GM12878 (cell line): Measurements from ENCODE around the gene SUPT6H. TPM values are rescaled to one million over a fixed set of nuclear protein-coding genes. Genes with fewer than 3 reads are reported as not detected.
"Not testable (repeated sequence)": the region's sequence is repeated elsewhere in the genome, so short reads cannot be mapped to it uniquely, and the experiment has no call there.

Experiments used
- ATAC-seq: fragments of 200-7000 bp; cut with Tn5 transposase; 3 replicates; pipeline ENCODE4 v1.9.1; 2020; ENCODE audit warnings: mild to moderate bottlenecking, moderate library complexity
- BruUV-seq: library from RNA; stranded (reverse); fragments of 400-500 nt; replicated peaks from 2 replicates; lab custom pipeline; 2021; lab: Mats Ljungman, UMichigan
- CTCF ChIA-PET: fragments of 300-600 bp; sonication (Branson Sonifier 250); formaldehyde crosslinking; extraction: SDS; loops from one replicate; lab custom pipeline; 2021; ENCODE audit warnings: inconsistent platforms; lab: Yijun Ruan, JAX
- POLR2A ChIA-PET: fragments of 350-600 bp; formaldehyde crosslinking; extraction: SDS; loops from one replicate; lab custom pipeline; 2021; ENCODE audit warnings: inconsistent platforms; lab: Charles Lee
- RAD21 ChIA-PET: fragments of 300-600 bp; sonication (Branson Sonifier 250); formaldehyde crosslinking; loops from one replicate; lab custom pipeline; 2023; ENCODE audit warnings: antibody characterized with exemption; ENCODE audit not compliant: unreplicated experiment; lab: Charles Lee
- SMC1A ChIA-PET: fragments of 300-600 bp; sonication (Branson Sonifier 250); formaldehyde crosslinking; loops from one replicate; lab custom pipeline; 2023; ENCODE audit not compliant: unreplicated experiment, uncharacterized antibody; lab: Charles Lee
- DNase-seq: peaks from one replicate; pipeline ENCODE4 v3.0.0-alpha.2; 2011; ENCODE audit warnings: low read depth, low spot score
- FAIRE-seq: peaks from 3 replicates; lab custom pipeline; 2011; peaks lifted over from hg19 to GRCh38; lab: Jason Lieb, UNC
- H2AFZ ChIP-seq: 2 replicates; pipeline ENCODE4 v1.6.0; 2011; ENCODE audit warnings: low read depth, low read length, control low read depth; ENCODE audit not compliant: control insufficient read depth
- H3K27ac ChIP-seq: 2 replicates; pipeline ENCODE4 v1.5.1; 2011; ENCODE audit warnings: control low read depth; ENCODE audit not compliant: control insufficient read depth, insufficient read depth
- H3K27me3 ChIP-seq, 2 experiments: replicated peaks in 1 of 2; 2 replicates each; pipeline versions ENCODE4 v1.6.0 to v1.6.1; 2011; ENCODE audit warnings: low read length in 1 of 2; ENCODE audit not compliant: control insufficient read depth in 2 of 2, insufficient read depth in 2 of 2
- H3K36me3 ChIP-seq, 2 experiments: 2 replicates each; pipeline ENCODE4 v1.5.1; 2011; ENCODE audit warnings: low read length in 1 of 2; ENCODE audit not compliant: control insufficient read depth in 2 of 2, insufficient read depth in 2 of 2
- H3K4me1 ChIP-seq: 2 replicates; pipeline ENCODE4 v1.6.1; 2011; ENCODE audit warnings: mild to moderate bottlenecking, low read length, moderate library complexity, mixed read lengths; ENCODE audit not compliant: control insufficient read depth, insufficient read depth
- H3K4me2 ChIP-seq: 2 replicates; pipeline ENCODE4 v1.6.0; 2011; ENCODE audit warnings: control low read depth; ENCODE audit not compliant: control insufficient read depth, insufficient read depth
- H3K4me3 ChIP-seq: fragments of 200-600 bp; sonication (generic); 2 replicates; pipeline ENCODE4 v1.5.1; 2016
- H3K79me2 ChIP-seq: 2 replicates; pipeline ENCODE4 v1.6.0; 2011; ENCODE audit warnings: low read length; ENCODE audit not compliant: control insufficient read depth, insufficient read depth
- H3K9ac ChIP-seq: 2 replicates; pipeline ENCODE4 v1.8.0; 2011; ENCODE audit warnings: low read length, control low read depth, mixed read lengths; ENCODE audit not compliant: control insufficient read depth, insufficient read depth
- H3K9me3 ChIP-seq: replicated peaks from 3 replicates; pipeline ENCODE4 v1.5.1; 2011; ENCODE audit warnings: mild to moderate bottlenecking, low read length; ENCODE audit not compliant: control insufficient read depth, insufficient read depth
- H4K20me1 ChIP-seq: 2 replicates; pipeline ENCODE4 v1.6.0; 2011; ENCODE audit not compliant: control insufficient read depth, insufficient read depth
- POLR2A ChIP-seq: IDR thresholded peaks from 2 replicates; pipeline ENCODE4 v1.6.1; 2011; ENCODE audit warnings: low read depth, mild to moderate bottlenecking, low read length
- POLR2AphosphoS5 ChIP-seq: IDR thresholded peaks from 2 replicates; pipeline ENCODE4 v1.6.1; 2011; ENCODE audit warnings: mild to moderate bottlenecking, low read length, inconsistent platforms
- WGBS: methylation state at CpG from one replicate; pipeline ENCODE4 v1.1.6; 2016; ENCODE audit warnings: low lambda C conversion rate; ENCODE audit not compliant: insufficient replicate concordance, insufficient coverage; ENCODE audit errors: missing lambda C conversion rate; 5-methylcytosine and 5-hydroxymethylcytosine counted together
- in situ Hi-C: fragments of 300-500 bp; cut with MboI; formaldehyde crosslinking; loops from 9 replicates; pipeline ENCODE4 v1.14.3; 2018; ENCODE audit warnings: mixed read lengths
- intact Hi-C: fragments of 100-400 bp; cut with micrococcal nuclease; formaldehyde crosslinking; loops from one replicate; pipeline ENCODE4 v1.14.2; 2022; ENCODE audit not compliant: unreplicated experiment
- polyA plus RNA-seq, 11 experiments: library from polyadenylated mRNA; depleted of rRNA in 4 of 11; unstranded in 6 of 11; stranded (reverse) in 5 of 11; fragments of >200 nt; fragmentation: Nextera tagmentation in 4 of 11; fragmentation: Illumina TruSeq in 1 of 11; extraction: Ambion mirVana in 4 of 11; extraction: Trizol in 1 of 11; gene quantifications; 1 replicate in 1 of 11; 2 replicates in 10 of 11; pipeline versions ENCODE4 v1.2.1 to v1.2.3, GENCODE V29; 2011 to 2016; ENCODE audit warnings: inconsistent platforms in 2 of 11, missing spikeins in 2 of 11, low read depth in 1 of 11
- total RNA-seq, 4 experiments: library from RNA; depleted of rRNA in 3 of 4; stranded (reverse); fragments of >200 nt in 3 of 4; fragmentation: Illumina TruSeq in 1 of 4; extraction: Trizol in 1 of 4; gene quantifications; 2 replicates each; pipeline versions ENCODE4 v1.2.1 to v1.2.3, GENCODE V29; 2013 to 2021

The SUPT6H gene
- total and polyA plus RNA-seq, 10 of the 15 experiments (the other 5 are each of a cell fraction or from before 2014, with no cell fraction given), result 1.7 to 58.8 (median 37.7) TPM

- H4K20me1 ChIP-seq, in situ Hi-C loops, DNase-seq, H3K27me3 ChIP-seq, ATAC-seq, H3K9me3 ChIP-seq, H3K9ac ChIP-seq, H2AFZ ChIP-seq, BruUV-seq, FAIRE-seq: not testable (repeated sequence)
- Histone ChIP-seq H3K4me3 (0 out of 2 replicates have a peak overlapping the region, but pooled peaks have one; percentile 25), H3K4me1 (peaks cover 19% of the 10 kb centered on the region), H3K4me2 (peak overlapping the region; percentile 82; the same call in 1 of the 2 replicates), H3K79me2 (peaks cover 45% of the 10 kb centered on the region), H3K36me3 (peaks cover 12 to 20% of the 10 kb centered on the region in 2 experiments; a peak in 3 of 4 replicates), H3K27ac (0 out of 2 replicates have a peak overlapping the region, but pooled peaks have one; percentile 4)
- RAD21 ChIA-PET, result interaction anchor here (1.4 to 6.8 kb wide), 3 partner anchors 12 to 39 kb away, joined by 5 to 375 read pairs (median 109); partner anchors contain the start of genes PROCA1 and TRAF4
- intact Hi-C loops, result loop anchor here (10.0 kb wide), 1 partner anchor 391 kb away; no protein-coding TSS in a partner anchor
- CTCF ChIA-PET, result interaction anchor here (1.0 to 12.6 kb wide), 3 partner anchors 25 to 178 kb away, joined by 3 to 394 read pairs (median 147); no protein-coding TSS in a partner anchor
- TF ChIP-seq POLR2A (peak; percentile 48; the same call in 1 of the 2 replicates), POLR2AphosphoS5 (peak; percentile 8; the same call in 1 of the 2 replicates)
- POLR2A ChIA-PET, result interaction anchor here (0.6 to 17.2 kb wide), 3 partner anchors 15 to 49 kb away, joined by 3 to 485 read pairs (median 6); partner anchors contain the start of gene TRAF4
- WGBS, result 46% methylated on average over 4 of the region's 4 CpGs
- SMC1A ChIA-PET, result interaction anchor here (1.4 to 11.3 kb wide), 2 partner anchors 12 to 21 kb away, joined by 3 to 326 read pairs; partner anchors contain the start of genes PROCA1 and TRAF4
These were observed 62.0 kb downstream of the SUPT6H start for GRCh38 chr17:28723836-28724499.
